Activated T-helper 1 cell treated with Interleukin-2 at 50 U/mL for 16 hours (primary cell): Measurements from ENCODE around the gene NT5C.

ENCODE experiments used
- DNase-seq: peaks from one replicate; pipeline ENCODE4 v3.0.0-alpha.2; 2020; ENCODE audit warnings: low read depth

The NT5C gene

DNA sequence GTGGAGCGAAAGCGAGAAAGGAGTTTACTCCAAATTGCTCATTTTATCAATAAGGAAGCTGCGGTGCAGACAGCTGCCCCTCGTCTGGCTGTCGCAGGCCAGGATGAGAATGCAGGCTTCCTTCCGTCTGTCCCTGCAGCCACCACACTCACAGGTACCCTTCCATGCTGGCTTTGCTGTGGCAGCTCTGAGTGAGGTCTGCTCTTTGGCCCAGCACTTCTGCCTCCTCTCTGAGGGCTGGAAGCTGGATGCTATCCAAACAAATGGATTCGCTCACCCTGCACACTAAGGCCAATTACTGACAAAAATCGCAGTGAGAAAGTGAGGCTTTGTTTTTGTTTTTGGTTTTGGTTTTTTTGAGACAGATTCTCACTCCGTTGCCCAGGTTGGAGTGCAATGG lies 14.8 kb downstream of the NT5C start:
- no peak for DNase-seq

DNA sequence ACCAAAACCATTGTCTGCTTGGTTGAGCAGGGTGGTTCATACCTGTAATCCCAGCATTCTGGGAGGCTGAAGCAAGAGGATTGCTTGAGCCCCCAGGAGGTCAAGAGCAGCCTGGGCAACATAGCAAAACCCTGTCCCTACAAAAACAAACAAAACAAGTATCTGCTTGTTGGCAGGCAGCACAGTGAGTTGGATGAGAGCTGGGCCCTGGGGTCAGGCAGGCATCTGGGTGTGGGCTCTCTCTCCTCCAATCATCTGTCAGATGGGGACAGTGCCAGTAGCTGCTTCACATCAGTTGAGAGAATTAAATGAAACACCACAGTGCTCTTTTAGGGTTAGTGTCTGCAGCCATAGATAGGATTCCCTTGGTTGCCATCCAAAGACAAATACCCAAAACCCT lies 16.0 kb downstream of the NT5C start:
- DNase-seq: no peak

DNA sequence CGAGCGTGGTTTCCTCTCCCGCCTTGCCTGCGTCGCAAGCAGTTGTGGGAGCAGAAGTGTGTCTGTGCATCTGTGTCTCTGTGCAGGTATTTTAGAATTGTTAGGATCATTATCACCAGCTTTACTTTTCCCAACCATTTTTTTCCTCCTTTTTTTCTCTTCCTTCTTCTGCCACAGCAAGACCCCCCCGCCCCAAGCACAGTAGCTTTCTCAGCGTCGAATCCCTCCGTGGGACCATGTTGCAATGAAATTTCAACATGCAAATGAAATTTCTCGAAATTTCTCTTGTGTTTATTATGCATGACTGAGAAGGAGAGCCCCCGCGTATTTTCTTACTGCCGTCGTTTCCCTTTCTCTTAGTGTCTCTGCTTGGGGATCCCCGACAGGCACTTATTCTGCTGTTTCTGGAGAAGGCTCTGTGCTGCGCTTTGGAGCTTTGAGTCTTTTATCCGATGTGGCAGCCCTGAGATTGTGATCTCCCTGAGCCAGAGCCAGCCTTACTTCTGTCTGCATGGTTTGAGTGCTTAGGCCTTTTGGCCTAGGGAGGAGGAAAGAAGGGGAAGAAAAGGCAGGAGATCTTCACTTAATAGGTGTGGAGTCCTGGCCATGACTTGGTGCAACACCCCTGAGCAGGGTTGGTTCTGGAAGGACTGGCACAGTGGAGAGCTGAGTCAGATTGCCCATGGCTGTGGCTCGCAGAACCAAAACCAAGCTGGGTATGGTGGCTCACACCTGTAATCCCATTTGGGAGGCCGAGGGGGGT lies 16.8 kb downstream of the NT5C start:
- no peak for DNase-seq

DNA sequence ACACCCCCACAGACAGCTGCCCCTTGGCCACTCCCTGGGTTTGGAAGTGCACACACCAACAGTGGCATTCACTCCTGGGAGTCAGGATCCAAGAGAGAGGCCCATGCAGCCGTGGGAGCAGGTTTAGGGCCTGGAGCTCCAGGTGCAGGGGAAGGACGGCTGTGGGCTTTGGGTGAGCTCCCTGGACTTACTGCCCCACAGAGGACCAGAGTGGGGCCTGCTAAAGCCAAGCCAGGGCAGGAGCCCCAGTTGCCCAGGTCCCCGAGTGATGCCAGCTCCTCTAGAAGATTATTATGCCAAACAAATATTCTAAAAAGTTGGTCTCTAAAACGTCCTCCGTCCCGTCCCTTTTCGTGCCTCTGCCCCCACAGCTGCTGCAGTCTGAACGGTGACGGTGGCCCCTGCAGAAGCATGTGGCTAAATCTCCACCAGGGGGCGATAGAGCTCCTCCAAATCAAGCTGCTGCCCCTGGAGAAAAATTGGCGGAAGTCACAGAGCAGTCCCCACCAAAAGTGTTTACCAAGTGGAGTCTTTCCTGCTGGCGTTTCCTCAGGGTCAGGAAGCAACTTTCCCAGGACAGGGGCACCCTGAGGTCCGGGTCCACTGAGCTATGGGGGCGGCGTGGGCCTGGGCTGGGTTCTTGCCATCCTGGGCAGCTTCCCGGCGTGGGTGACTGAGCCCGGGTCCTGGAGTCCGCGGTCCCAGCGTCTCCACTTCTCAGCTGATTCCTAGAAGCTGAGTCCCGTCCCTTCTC lies 17.6 kb downstream of the NT5C start:
- peak; percentile 79 for DNase-seq

DNA sequence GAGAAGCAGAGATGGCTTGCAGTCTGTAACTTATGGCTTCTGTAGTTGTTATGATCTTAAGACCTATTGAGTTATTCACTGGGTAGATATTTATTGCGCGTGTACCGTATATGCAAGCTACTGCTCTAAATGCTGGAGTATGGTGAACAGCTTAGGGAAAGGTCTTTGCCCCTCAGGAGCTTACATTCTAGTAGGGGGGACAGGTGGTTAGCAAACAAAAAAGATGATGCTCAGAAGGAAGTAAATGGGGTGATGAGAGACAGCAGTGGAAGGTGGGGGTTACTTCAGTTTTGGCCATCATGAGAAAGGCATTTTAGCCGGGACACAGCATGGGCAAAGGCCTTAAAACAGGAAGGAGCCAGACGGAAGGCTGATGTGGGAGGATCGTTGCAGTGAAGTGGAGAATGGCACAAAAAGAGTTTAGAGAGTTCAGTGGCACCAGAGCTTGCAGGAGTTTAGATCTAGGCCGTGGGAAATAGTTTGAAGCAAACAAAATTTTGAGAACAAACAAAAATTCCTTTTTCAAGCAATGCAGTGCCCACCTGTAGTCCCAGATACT lies 19.7 kb downstream of the NT5C start:
- DNase-seq: no peak

DNA sequence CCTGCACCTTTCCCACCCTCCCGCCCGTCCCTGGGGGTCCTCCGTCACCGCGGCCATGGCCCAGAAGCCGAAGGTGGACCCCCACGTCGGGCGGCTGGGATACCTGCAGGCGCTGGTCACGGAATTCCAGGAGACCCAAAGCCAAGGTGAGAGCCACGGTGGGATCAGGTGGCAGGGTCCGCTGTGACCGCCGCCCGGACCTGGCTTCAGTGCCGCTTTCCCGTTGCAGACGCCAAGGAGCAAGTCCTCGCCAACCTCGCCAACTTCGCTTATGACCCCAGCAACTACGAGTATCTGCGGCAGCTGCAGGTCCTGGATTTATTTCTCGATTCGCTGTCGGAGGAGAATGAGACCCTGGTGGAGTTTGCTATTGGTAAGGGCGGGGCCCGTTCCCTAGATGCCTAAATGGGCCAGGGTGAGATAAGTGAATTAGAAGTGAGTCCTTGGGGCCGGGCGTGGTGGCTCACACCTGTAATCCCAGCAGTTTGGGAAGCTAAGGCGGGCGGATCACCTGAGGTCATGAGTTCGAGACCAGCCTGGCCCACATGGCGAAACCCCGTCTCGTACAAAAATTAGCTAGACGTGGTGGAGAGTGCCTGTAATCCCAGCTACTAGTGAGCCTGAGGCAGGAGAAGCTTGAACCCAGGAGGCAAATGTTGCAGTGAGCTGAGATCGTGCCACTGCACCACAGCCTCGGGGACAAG lies 21.2 kb downstream of the NT5C start:
- no peak for DNase-seq

DNA sequence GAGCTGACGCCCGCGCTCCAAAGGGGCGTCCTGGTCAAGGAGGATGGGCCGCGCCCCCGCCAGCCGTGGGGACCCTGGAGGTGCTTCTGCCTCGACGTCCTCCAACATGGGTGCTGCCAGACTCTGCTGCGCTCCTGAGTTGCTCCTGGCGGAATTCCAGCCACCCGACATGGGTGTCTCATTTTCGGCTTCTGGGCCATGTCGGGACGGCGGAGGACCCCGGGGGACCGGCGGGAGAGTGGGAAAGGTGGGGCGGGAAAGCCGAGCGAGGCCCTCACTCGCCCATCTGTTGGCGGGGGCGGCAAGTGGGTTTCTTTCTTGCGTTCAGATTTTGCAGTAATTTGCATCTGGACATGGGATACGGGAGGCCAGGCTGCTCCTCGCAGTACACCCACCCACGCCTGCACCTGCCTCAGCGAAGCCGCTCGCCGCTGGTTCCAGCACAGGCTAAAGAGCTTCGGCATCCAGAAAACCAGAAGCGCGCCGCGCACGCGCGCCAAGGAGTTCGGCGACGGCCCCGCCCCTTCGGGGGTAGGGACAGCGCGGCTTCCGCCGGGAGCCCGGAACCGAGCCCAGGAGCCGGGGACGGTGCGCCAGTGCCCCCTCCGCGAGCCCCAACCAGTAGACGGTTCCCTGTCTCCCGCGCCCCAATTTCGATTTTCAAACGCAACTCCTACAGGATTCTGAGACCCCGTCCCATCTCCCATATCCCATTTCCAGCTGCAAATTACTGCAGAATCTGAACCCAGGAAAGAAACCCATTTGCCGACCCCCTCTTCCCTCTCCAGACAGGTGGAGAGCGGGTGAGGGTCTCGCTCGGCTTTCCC lies 21.9 kb downstream of the NT5C start, which contains the start of gene ARMC7:
ARMC7 (plus strand) TSS at position 563 of the 827 bp plus-strand sequence. CDS start 320 bp downstream, outside the sequence.
- peak; percentile 88 for DNase-seq

DNA sequence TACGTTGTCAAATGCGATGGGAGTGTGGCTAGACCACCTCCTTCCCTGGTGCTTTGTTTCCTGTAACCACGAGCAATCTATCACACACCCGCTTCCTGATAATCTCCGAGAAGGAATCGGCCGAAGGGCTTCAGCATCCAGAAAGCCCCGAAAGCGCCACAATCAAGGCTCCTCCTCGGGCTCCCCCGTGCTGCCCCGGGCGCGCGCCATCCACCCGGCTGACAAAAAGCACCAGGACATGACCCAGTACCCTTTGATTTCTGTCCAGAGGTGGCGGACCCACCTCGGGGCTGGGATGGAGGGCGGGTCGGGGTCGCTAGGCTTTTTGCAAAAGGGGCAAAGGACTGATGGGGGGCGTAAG lies 22.5 kb downstream of the NT5C start:
- no peak for DNase-seq

DNA sequence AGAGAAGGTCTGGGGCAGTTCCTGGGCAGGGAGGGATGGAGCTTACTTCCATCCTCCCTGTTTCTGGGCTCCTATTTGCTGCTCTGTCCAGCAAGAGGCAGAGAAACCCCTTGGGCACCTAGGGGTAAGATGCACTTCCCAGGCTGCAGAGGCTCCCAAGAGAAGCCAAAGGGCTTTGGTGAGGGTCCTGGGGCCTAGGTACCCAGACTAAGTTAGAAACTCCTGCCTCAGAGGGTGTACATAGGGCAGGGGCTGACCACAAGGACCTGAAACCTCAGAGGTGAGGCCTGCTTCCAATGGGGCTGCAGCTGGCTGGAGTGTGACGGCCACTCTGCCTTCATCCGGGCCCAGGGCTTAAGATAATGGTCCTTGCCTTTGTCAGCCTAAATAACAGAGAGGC lies 23.3 kb downstream of the NT5C start:
- no peak for DNase-seq

DNA sequence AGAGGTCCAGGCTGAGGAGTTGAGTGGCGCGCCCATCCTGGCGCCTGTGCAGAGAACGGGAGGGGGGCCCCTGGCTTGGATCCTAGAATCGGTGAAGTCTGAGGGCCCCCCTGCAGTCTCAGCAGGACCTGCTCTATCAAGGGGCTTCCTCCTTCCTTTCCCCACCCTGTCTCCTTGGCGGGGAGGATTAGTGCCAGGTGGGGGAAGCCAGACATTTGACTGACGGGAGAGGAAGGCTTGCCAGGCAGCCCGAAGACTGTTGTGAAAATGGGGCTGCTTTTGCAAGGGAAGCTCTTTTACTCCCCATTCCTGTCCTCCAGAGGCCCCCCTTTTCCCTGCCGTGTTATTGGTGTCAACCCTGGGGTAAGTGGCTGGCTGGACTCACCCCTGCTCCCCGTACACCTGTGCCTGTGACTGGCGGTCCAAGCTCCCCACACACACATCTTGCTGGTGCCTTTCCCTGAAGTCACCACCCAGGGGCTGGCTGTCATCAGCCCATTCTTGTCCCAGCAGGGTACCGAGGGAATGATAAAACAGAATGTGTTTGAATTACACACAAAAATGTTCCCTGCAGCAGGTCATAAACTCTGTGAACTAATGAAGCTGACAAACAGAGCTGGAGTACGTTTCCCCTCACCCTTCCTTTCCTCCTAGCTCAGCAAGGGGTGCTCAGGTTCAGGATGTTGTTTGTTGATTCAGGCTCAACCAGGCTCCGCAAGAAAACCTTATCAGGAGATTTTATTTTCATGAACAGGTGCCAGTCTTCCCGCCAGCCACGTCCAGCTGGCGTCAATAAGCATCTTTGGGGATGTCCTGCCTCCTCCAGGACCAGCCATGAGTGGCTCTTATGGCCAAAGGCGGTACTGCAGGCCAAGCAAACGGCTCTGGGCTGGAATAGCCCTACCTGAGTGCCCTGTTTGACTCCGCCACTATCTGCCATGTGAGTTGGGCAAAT lies 26.1 kb downstream of the NT5C start:
- no peak for DNase-seq

DNA sequence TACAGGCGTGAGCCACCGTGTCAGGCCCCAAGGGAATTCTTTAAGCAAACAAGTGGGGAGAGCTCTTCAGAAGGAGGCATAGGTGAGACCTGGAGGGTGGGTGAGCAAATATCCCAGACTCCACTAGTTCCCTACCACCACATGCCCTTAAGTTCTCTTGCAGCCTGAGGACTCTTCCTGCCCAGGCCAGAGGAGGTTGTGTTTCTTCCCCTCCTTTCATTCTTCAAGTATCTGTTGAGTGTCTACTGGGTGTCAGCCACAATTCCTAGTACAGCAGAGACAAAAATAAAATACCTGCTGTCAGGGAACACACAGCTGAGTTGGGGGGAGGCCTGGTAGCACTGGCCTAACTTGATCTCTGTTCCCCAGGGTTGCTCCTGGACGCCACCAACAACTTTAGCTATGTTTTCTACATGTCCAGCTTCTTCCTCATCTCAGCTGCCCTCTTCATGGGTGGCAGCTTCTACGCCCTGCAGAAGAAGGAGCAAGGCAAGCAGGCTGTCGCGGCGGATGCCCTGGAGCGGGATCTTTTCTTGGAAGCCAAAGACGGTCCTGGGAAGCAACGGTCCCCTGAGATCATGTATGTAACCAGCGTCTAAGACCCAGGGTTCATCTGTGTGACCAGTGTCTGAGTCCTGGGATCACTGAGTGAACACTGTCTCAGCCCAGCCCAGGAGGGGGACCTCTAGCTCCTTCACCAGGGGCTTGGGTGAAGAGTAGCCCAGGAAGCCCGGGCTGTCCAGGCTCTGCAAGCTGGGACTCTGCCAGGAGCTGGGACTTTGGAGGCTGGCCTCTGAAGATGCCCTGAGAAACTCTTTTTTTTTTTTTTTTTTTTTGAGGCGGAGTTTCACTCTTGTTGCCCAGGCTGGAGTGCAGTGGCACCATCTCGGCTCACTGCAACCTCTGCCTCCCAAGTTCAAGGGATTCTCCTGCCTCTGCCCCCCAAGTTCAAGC lies 27.7 kb downstream of the NT5C start:
- DNase-seq: no peak

DNA sequence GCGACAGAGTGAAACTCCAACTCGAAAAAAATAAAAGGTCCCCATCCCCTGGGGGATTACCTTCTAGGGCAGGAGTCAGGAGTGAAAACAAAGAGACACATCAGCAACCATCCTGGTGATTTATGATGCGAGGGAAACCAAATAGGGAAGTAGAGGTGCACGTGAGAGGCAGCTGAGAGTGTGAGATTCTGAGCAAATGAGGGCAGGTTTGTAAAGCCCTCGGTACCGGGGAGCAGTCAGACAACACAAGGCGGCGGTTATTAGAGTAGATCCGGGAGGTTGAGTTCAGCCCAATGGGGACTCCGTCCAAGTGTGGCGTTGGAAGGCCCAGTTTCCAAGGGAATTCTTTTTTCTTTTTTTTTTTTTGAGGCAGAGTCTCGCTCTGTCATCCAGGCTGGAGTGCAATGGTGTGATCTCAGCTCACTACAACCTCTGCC lies 29.1 kb downstream of the NT5C start:
- DNase-seq: no peak

DNA sequence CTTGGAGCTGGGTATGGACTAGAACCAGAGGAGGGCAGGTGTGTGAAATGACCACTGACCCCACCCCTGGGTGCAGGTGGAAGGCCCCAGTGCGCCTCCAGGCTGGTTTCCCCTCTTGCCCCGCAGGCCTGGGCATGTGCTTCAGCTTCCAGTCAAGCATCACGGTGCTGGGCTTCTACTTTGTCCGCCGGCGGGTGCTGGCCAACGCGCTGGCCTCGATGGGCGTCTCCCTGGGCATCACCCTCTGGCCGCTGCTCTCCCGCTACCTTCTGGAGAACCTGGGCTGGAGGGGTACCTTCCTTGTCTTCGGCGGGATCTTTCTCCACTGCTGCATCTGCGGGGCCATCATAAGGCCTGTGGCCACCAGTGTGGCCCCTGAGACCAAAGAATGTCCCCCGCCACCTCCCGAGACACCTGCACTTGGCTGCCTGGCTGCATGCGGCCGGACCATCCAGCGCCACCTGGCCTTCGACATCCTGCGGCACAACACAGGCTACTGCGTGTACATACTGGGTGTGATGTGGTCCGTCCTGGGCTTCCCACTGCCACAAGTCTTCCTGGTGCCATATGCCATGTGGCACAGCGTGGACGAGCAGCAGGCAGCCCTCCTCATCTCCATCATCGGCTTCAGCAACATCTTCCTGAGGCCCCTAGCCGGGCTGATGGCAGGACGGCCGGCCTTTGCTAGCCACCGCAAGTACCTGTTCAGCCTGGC lies 31.5 kb downstream of the NT5C start:
- DNase-seq: no peak

DNA sequence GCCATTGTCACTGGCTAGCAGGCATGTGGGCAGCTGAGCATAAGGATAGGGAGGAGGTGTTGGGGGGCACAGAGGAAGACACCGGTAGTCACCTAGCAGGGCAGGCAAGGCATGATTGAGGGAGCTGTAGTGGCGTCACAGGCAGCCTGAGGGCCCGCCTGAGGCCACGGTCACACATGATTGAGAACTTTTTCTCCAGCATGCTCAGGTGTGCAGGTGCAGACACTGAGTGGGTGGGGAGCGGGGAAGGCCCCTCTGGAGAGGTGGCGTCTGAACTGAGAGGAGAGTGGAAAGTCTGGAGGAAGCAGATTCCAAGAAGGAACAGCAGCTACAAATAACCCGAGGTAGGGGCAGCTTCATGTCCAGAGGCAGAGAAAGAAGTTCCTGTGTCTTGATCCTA lies 32.7 kb downstream of the NT5C start:
- DNase-seq: no peak

DNA sequence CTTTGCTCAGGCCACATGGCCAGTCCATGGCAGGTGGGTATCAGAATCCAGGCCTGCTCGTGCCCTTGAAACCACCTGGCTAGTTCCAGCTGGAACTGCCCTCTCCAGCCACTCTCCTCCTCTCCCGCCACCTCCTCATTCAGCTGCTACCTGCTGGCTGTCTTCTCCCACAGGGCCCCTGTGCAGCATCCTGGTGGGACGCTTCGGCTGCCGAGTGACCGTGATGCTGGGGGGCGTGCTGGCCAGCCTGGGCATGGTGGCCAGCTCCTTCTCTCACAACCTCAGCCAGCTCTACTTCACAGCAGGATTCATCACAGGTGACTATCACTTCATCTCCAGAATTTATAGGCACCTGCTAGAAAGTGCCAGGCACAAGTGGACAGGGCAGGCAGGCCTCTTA lies 33.7 kb downstream of the NT5C start:
- DNase-seq: no peak

DNA sequence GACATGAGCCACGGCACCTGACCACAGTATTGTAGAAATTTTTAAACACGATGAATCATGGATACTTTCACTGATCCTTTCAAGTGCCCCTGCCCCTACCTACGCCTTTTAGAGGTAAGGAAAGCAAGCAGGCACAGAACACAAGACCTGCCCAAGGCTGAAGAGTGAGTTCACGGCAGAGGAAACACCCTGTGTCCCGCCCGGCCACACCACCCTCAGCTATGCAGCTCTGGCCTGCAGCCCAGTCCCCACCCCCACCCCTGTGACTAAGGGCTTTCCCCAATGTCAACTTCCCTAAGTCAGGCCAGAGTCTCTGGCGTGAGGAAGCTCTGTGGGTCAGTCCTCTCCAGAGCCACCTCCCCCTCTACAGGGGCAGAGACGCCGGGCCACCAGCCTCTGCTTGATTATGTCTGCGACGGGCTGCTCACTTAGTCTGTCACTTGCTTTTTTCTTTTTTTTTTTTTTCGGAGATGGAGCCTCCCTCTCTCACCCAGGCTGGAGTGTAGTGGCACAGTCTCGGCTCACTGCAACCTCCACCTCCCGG lies 35.4 kb downstream of the NT5C start:
- DNase-seq: no peak

DNA sequence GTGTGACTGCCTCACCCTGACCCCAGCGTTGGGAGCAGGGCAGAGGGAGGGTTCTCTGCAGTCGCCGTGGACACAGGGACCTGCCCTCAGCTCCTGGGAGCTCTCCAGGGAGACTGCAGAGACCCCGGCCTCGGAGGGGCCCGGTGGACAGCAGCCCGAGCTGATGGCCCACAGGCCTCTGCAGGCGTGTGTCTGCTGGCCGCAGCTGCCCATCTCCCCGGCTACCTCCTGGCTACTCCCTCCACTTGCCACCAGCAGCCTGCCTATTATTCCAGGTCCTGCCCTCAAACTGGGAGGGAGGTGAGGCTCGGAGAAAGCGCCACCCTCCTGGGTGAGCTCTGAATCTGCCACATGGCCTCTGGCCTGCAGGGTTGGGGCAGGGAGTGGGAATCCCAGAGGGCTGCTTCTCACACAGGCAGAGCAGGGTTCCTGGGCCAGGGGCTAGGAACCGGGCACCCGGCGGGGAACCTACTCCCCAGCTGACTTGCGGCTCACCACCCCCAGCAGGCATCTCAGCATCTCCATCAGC lies 36.6 kb downstream of the NT5C start:
- no peak for DNase-seq

DNA sequence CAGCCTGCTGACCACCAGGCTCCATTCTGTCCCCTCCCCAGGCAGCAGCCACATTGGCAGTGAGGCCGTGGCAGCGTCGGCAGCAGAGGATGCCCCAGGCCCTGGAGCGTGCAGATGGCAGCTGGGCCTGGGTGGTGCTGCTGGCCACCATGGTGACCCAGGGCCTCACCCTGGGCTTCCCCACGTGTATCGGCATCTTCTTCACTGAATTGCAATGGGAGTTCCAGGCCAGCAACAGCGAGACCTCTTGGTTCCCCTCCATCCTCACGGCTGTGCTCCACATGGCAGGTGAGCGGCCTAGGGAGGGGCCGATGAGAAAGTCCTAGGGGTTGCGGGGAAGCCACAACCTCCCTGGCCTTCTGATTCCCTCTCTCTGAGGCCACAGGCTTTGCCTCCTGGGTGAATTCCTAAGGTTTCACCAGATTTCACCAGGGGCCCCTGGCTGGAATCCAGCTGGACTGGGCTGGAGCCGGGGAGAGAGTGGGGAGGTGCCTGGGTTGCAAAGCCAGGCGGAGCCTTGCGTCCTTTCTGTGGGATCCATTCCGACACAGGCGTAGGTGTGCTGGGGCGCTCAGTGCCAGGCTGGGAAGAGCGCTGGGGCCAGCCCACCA lies 37.9 kb downstream of the NT5C start:
- DNase-seq: no peak
